NCI-H2227 (cell line): ENCODE measurements around the gene DRAXIN.

Source experiments
- DNase-seq: peaks from one replicate; lab custom pipeline; 2025; ENCODE audit not compliant: unreplicated experiment; lab: John Stamatoyannopoulos, UW

The DRAXIN gene

DNA sequence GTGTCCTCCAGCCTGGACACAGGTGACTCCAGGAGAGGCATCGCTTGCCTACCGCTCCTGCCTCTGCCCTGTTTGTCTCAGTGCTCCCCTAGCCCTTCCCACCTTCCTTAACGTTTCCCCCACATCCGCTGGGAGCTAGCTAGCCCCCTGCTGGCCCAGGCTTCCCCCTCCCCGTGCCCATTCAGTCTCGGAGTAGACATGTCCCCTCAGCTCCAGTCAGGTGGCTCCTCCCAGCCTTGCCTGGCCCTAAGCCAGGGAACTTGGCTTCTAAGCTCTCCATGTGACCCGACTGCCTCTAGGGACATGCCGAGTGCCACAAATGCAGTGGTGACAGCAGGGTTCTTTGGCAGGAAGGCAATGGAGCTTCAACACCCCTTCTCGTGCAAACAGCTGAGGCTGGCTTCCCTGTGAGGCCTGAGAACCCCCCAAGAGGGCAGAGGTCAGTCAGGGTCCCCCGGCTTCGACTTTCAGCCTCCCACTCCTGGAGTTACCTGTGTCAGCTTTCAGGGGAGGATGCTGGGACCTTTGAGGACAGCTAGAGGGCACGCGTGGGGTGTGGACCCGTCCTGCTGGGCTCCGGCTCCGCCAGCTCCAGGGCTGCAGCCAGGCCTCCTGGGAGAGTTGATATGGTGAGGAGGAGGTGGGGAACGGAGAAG lies 16.2 kb downstream of the DRAXIN start:
- peak; percentile 41 for DNase-seq

DNA sequence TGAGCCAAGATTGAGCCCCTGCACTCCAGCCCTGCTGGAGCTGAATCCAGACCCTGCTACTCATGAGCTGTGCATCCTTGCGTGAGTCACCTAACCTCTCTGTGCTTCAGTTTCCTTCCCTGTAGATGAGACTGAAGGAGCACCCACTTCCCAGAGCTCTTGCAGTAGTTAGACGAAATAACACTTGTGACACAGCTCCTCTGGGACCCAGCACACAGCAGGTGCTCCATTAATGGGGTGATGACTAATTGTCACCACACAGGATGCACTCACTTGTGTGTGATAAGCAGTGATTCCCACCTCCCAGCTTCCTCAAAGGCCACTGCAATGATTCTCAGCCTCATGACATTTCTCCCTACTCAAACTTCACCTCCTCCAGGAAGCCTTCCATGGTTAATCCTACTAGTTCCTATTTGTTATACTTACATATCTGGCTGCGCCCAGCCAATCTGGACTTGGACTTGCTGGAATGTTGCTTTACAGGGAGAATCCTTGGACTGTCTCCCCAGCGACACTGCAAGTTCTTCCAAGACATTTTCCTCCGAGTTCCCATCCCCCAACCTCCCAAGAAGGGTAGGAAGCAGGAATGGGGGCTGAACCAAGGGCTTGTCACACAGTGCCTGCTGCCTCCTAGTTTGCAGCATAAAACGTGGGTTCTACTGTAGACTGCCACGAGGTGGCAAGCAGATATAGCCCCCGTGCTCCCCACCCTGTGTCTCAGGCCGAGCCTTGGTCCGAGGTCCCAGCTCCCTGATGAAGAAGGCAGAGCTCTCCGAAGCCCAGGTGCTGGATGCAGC lies 17.2 kb downstream of the DRAXIN start:
- no peak for DNase-seq

DNA sequence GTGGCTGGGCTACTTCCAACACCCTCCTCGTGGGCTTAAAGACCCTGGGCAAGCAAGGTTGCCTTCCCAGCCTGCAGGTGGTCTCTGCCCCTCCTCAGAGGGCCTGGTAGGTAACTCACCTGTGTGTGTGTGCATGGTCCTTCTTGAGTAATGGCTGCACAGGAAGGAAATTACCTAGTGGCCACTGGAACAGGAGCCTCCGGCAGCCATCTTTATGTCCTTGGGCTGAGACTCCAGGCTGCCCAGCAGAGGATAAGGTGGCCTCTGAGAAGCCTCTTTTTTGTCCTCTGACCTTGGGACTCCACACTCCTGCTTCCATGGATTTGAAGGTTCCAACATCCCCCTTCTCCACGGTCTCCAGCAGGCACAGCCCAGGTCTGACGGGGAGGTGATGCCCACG lies 20.0 kb downstream of the DRAXIN start:
- DNase-seq = no peak

DNA sequence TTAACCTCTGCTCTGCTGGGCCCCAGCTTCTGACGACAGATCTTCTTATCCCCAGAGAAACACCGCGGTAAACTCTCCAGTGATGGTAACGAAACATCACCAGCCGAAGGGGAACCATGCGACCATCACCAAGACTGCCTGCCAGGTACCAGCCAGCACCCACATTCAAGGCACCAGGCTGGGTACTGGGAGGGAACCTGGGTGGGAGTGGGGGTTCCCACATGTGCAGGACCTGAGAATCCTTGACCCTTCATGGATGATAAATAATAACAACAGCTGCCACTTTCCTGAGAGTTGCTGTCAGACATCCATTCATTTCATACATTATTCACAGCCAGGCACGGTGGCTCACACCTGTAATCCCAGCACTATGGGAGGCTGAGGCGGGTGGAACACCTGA lies 20.8 kb downstream of the DRAXIN start:
- no peak for DNase-seq

DNA sequence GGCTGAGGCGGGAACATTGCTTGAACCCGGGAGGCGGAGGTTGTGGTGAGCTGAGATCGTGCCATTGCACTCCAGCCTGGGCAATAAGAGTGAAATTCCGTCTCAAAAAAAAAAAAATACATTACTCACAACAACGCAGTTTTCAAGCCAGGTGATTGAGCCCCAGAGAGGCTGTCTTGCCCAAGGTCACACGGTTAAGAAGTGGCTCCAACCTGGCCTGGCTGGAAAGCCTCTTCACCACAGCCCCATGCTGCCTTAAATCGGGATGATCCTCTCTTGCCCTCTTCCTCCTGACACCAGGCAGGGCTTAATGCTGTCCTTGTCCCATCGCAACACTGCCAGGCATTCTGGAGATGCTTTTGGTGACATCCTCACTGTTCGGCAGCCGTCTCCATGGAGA lies 21.6 kb downstream of the DRAXIN start:
- DNase-seq = no peak

DNA sequence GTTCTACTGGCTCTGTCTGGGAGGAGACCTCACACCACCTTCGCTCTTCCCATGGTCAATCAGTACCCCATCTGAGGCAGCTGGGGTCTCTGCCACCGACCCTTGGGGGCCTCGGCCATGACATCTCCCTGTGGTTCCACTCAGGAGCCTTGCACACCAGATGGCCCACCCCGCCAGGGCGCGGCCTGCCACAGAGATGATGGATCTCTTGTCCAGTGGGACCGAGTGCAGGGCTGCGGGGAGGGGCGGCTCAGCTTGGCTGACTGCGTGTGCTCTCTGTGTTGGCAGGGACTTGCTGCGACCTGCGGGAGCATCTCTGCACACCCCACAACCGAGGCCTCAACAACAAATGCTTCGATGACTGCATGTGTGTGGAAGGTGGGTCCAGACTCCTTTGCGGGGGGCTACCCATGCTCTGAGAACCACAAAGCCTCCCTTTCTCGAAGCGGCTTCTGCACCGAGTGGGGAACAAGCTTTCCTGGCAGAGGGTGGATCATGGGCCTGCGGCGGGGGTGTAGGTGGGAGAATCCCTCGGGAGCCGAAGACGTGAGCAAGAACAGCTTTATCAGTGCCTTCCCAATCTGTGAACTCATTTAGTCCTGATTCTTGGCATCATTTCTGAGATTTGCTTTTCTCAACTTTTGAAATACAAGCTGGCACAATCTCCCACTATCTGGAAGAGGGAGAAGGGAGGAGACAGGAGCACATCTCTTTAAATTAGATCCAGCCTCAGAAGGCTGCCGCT lies 23.5 kb downstream of the DRAXIN start:
- no peak for DNase-seq

DNA sequence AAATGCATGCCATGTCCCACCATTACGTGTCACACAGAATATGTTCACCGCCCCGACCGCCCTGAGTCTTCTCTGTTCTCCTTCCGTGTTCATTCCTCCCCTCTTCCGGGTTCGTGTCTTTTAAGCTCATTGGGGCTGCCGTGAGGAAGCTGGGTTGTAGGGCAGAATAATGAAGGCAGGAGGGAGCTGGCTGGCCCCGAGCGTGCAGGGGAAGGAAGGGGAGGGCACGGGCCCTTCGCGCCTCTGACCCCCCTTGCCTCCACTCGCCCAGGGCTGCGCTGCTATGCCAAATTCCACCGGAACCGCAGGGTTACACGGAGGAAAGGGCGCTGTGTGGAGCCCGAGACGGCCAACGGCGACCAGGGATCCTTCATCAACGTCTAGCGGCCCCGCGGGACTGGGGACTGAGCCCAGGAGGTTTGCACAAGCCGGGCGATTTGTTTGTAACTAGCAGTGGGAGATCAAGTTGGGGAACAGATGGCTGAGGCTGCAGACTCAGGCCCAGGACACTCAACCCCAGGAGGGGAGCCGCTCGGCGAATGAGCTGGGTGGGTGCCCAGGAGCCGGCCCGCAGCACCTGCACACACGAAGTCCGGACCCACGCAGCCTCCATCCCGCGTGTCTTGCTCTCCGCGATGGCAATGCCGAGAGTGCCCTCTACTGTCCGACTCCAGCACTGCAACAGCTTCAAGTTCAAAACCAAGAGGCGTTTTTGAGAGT lies 28.0 kb downstream of the DRAXIN start:
- DNase-seq = peak; percentile 78

DNA sequence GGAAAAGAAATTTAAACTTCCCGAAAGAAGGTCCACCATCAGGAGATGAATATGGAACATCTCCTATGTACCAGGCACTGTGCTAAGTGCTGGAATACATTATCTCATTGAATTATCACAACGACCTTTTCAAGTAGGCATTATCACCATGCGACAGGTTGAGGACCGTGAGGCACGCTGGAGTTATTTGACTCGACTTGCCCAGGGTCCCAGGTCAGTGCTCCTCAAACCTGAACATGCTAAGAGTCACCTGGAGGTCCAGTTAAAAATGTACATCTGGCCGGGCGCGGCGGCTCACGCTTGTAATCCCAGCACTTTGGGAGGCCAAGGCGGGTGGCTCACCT lies 28.5 kb downstream of the DRAXIN start:
- no peak for DNase-seq

DNA sequence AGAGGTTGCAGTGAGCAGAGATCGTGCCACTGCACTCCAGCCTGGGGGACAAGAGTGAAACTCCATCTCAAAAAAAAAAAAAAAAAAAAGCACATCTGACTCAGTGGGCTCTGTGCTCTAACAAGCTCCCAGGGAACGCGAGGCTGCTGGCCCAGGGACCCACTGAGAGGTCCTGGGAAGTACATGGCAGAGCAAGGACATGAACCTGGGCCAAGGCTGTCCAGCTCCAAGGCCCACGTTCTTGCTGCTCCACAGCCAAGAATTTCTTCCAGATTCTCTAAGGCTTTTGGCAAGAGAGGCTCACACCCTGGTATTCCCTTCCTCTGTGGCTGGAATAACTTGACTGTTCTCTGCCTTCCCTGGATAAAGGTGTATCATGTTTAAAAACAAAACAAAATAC lies 29.0 kb downstream of the DRAXIN start:
- DNase-seq = no peak

DNA sequence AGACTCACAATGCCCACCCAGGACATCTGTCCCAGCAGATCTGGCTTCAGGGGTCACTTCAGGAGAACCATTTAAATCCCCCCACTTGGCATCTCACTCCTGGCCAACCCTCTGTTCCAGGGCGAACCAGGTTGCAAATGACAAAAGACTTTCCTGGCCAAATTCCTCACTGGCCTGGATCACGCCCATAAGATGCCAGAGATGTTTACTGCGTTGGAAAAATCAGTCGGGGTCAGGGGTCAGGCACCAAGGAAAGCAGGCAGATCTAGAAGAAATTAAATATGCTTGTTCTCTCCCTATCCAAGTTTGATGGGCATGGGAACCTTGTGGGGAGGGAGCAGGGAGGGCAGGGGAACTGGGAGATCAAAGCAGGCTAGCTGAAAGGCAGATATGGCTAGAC lies 29.8 kb downstream of the DRAXIN start:
- no peak for DNase-seq

DNA sequence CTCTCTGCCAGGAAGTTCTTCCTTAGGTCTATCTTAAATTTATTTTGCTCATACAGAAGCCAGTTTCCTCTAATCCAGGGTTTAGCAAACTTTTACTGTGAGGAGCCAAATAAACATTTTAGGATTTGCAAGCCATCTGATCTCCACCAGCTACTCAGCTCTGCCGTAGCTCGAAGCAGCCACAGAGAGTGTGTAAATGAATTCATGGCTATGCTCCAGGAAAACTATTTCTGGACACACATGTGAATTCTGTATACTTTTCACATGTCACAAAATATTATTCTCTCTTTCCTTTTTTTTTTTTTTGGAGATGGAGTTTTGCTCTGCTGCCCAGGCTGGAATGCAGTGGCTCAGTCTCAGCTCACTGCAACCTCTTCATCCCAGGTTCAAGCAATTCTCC lies 31.0 kb downstream of the DRAXIN start:
- no peak for DNase-seq

DNA sequence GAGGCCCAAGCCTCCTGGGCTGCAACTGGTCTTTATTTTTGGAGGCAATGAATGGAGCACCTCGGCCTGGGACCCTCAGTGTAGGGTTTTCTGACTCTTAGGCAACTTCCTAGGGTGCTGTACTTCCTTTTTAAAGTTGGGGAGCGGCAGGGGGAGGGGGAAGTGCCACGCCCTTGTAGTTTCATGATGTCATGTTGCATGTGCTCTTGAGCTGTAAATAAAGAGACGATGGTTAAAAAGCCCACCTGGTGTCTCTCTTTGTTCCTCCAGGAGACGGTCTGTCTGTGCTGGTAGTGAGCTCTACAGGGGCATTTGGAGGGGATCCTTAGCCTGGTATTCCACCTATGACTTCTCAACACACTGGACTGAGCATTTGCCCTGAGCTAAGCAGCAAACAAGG lies 34.1 kb downstream of the DRAXIN start:
- no peak for DNase-seq

DNA sequence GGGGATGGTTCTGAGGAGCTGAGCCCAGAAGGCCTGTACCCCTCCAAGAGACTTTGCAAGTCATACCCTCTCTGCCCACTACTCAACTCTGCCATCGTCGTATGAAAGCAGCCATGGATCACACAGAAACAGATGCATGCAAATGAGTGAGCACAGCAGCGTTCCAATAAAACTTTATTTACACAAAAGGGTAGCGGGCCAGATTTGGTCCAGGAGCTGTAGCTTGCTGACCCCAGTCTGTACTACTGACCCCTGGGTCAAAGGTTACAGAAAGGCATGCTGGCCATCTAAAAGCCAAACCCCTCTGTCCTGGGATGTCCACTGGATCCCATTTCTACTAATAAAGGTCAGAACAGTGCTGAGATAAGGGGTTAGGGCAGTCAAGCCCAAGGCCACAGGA lies 35.6 kb downstream of the DRAXIN start:
- DNase-seq = no peak

DNA sequence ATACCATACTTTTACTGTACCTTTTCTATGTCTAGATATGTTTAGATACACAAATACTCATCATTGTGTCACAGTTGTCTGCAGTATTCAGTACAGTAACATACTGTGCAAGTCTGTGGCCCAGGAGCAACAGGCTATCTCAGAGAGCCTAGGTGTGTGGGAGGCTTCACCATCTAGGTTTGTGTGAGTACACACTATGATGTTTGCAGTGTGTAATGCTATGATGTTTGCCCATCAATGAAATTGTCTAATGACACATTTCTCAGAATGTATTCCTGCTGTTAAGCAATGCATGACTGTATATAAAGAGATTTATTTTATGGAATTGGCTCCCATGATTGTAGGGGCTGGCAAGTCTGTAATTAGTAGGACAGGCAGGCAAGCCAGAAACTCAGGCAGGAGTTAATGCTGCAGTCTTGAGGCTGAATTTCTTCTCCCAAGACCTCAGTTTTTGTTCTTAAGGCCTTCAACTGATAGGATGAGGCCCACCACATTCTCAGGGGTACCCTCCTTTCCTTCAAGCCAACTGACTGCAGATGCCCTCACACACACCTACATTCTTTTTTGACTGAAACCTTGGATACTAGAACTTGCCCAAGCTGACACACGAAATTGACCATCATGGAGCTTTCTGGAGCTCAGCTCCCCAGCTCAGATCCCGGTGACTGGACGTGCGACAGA lies 36.8 kb downstream of the DRAXIN start:
- no peak for DNase-seq

DNA sequence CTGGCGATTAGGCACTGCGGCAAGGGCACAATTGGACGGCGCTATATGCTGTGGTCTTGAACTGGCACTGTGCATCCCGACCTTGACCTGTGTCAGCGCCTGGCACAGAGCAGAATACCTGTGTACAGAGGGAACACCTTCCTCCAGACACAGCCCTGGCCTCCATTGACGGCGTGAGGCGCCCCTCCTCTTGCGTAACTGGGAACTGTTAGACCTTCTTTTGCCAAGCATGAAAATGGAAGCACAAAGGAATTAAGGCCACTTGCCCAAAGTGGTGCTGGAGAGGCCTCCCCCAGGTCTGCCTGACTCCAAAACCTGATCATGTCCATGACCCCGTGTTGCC lies 37.6 kb downstream of the DRAXIN start:
- no peak for DNase-seq

DNA sequence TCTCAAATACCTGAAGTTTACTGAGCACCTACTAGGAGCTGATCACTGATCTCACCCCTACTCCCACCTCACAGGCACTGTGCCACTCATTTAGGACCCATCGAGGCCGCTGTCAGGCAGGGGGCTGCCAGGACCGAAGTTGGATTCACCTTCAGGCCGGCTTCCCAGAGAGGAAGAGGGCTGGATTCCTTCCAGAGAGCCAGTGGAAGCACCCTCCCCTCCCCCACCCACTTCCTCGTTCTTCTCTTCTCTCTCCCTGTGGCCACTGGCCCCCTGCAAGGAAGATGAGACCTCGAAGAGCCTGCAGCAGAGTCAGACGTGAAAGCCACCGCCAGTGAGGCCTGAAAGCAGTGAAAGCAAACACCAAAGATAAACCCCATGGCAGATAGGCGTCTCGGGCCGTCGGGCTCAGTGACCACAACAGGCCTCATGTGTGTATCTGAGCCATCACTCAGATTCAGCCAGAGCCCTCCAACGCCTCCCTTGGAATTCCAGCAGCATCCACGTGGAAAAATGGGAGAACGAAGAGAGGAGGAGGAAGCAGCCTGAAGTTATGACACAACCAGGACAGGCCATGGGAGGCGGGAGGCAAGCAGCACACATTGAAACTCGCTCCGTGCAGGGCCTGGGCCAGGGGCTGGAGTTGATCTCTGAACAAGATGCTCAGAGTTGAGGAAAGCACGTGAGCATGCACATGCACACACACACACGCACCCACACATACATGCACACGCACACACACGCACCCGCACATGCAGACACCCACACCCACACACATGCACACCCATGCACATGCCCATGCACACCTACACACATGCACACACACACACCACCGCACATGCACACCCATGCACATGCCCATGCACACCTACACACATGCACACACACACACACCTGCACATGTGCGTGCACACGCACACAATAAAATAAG lies 38.3 kb downstream of the DRAXIN start:
- no peak for DNase-seq

DNA sequence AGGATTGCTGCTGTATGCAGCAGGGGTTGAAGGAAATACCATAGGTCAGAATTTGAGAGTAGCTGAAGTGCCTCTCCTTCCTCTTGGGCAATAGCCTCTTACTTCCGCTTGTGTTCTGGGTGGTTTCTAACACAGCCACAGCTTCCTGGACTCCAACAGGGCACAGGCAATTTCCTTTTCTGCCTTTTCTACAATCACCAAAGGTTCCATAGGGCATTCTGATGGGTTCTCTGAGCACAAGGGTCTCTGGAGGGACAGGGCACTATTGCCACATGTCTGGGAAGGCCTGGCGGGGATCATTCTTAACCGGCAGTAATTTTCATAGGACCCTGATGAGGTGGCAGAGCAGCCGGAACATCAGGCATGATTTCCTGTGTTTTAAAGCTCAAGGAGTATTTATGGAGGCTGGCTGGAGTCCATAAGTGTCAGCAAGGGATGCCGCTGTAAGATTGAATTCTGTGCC lies 39.0 kb downstream of the DRAXIN start:
- DNase-seq = no peak

DNA sequence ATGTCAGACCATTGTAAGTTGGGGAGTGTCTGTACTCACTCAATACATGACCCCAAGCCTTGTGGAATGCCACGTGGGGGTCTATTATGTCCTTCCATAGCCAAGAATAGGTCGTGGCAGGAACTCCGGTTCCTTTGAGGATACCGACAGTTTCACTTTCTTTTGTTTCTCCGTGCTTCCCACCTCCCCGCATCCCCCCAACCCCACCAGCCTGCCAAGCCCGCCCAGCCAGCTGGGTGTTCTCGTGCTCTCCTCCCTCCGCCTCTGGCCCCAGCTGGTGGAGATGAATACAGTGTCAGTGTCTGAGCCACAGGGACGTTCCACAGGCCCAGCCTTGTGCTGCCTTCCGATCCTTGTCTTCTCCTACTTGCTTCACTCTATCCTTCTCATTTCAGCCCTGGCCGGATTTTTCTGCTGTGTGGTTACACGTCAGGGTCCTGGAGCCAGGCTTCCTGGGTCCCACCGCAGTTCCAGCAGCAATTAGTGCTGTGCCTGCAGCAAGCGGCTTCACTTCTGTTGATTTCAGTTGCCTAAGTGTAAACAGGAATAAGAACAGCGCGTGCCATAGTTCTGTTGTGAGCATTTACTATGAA lies 40.3 kb downstream of the DRAXIN start:
- DNase-seq = peak; percentile 89

DNA sequence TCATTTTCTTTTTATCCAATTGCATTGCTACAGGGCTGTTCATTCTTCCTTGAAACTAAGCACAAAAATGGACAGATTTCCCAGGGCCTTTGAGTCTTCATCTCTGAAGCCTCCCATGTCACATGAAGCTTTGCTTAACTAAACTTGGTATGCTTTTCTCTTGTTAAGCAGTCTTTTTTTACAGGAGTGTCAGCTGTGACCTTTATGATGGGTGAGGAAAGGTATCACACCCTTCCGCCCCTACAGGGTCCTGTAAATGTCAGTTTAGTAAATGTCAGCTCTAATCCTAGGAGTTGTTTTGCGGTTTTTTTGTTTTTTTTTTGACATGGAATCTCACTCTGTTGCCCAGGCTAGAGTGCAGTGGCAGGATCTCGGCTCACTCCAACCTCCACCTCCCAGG lies 41.8 kb downstream of the DRAXIN start:
- no peak for DNase-seq

DNA sequence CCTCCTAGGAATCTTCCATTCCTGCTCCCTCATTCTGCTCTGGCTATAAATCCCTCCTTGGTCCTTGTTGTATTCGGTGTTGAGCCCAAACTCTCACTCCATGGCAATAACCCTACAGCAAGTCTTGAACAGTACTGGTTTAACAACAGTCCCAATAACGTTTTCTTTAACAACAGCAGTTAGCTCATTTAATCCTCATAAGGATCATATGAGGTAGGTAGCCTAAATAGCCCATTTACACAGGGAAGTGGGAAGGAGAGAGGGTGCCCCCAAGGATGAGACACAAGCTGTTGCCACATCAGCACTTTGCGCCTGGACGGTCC lies 44.0 kb downstream of the DRAXIN start:
- no peak for DNase-seq
